Lower leg skin (tissue), 3 donors: Measurements from ENCODE around the gene TRPM3.

Experiments used
- POLR2A ChIP-seq, 2 donors: fragments of 450-650 bp; IDR thresholded peaks; one replicate each; pipeline ENCODE4 v1.6.1; 2016 to 2017; ENCODE audit warnings: antibody characterized with exemption in 2 of 2, mild to moderate bottlenecking in 1 of 2, moderate library complexity in 1 of 2
- TF ChIP-seq, protein P1 (sequence below), 3 donors: fragments of 450-650 bp; IDR thresholded peaks; one replicate each; pipeline ENCODE4 v1.5.1; 2016; ENCODE audit warnings: antibody characterized with exemption in 3 of 3, mild to moderate bottlenecking in 3 of 3, moderate library complexity in 2 of 3

DNA sequence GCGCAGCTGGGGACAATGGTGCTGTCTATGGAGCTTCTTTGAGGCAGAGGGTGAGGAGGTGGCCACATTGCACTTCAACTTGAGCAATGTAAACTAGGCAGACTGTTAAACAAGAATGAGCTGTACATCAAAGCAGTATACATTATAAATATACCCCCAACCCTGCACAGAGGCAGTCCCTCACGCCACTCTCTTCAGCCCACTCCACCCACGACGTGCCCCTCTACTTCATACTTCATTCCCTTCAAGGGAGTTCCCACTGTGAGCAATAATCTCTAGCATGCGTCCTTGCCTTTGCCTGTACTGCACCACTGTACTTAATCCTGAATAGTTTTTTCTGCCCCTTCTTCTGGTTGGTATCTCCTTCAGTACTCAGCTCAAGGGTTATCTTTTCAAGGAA, 14.4 kb downstream of the TRPM3 start:
- TF ChIP-seq POLR2A (IDR thresholded peaks at IDR 0.05) = no peak
- TF ChIP-seq, protein P1, sequence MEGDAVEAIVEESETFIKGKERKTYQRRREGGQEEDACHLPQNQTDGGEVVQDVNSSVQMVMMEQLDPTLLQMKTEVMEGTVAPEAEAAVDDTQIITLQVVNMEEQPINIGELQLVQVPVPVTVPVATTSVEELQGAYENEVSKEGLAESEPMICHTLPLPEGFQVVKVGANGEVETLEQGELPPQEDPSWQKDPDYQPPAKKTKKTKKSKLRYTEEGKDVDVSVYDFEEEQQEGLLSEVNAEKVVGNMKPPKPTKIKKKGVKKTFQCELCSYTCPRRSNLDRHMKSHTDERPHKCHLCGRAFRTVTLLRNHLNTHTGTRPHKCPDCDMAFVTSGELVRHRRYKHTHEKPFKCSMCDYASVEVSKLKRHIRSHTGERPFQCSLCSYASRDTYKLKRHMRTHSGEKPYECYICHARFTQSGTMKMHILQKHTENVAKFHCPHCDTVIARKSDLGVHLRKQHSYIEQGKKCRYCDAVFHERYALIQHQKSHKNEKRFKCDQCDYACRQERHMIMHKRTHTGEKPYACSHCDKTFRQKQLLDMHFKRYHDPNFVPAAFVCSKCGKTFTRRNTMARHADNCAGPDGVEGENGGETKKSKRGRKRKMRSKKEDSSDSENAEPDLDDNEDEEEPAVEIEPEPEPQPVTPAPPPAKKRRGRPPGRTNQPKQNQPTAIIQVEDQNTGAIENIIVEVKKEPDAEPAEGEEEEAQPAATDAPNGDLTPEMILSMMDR (IDR thresholded peaks at IDR 0.05) = no peak
